ENCODE results near the gene ZBED2. TPM values are rescaled to one million over a fixed set of nuclear protein-coding genes. Genes with fewer than 3 reads are reported as not detected.

ZBED2 gene
- total and polyA plus RNA-seq, 8 donors, result 1.5 TPM; not detected in 7

- Histone ChIP-seq H3K27me3 (no peaks in the 10 kb centered on the region), H3K4me3 (no peak overlapping the region), H3K4me1 (no peaks in the 10 kb centered on the region), H3K9me3 (no peaks in the 10 kb centered on the region), H3K27ac (no peak overlapping the region), H3K36me3 (no peaks in the 10 kb centered on the region)
- 71 to 100% (median 89%) methylated on average over 1 of the region's 1 CpG for WGBS, 5 donors
- intact Hi-C loops (cut with DNase I; ENCODE audit: low total_unique reads), result no loop called here
- TF ChIP-seq POLR2AphosphoS5 (IDR thresholded peaks at IDR 0.05) (no peak), POLR2A (IDR thresholded peaks at IDR 0.05) (no peak), EP300 (IDR thresholded peaks at IDR 0.05) (no peak)
- TF ChIP-seq, protein P1, sequence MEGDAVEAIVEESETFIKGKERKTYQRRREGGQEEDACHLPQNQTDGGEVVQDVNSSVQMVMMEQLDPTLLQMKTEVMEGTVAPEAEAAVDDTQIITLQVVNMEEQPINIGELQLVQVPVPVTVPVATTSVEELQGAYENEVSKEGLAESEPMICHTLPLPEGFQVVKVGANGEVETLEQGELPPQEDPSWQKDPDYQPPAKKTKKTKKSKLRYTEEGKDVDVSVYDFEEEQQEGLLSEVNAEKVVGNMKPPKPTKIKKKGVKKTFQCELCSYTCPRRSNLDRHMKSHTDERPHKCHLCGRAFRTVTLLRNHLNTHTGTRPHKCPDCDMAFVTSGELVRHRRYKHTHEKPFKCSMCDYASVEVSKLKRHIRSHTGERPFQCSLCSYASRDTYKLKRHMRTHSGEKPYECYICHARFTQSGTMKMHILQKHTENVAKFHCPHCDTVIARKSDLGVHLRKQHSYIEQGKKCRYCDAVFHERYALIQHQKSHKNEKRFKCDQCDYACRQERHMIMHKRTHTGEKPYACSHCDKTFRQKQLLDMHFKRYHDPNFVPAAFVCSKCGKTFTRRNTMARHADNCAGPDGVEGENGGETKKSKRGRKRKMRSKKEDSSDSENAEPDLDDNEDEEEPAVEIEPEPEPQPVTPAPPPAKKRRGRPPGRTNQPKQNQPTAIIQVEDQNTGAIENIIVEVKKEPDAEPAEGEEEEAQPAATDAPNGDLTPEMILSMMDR (IDR thresholded peaks at IDR 0.05), result no peak
- DNase-seq, result no peak
Observed at GRCh38 chr3:111603679-111604078, 8.5 kb upstream of the ZBED2 start.

- no peak overlapping the region for H3K4me3 ChIP-seq
- intact Hi-C loops (cut with DNase I; ENCODE audit: low total_unique reads), result no loop called here
- no peaks in the 10 kb centered on the region for H3K36me3 ChIP-seq
- no peaks in the 10 kb centered on the region for H3K4me1 ChIP-seq
- no peaks in the 10 kb centered on the region for H3K27me3 ChIP-seq
- DNase-seq, result no peak
- TF ChIP-seq, protein P1 (IDR thresholded peaks at IDR 0.05), result no peak
- no peak for TF ChIP-seq EP300 (IDR thresholded peaks at IDR 0.05)
- no peak for TF ChIP-seq POLR2AphosphoS5 (IDR thresholded peaks at IDR 0.05)
- no peak for TF ChIP-seq POLR2A (IDR thresholded peaks at IDR 0.05)
- 26 to 70% (median 46%) methylated on average over 4 of the region's 4 CpGs for WGBS, 5 donors
- no peak overlapping the region for H3K27ac ChIP-seq
- no peaks in the 10 kb centered on the region for H3K9me3 ChIP-seq
Observed at GRCh38 chr3:111601810-111602209, 6.7 kb upstream of the ZBED2 start.

DNA sequence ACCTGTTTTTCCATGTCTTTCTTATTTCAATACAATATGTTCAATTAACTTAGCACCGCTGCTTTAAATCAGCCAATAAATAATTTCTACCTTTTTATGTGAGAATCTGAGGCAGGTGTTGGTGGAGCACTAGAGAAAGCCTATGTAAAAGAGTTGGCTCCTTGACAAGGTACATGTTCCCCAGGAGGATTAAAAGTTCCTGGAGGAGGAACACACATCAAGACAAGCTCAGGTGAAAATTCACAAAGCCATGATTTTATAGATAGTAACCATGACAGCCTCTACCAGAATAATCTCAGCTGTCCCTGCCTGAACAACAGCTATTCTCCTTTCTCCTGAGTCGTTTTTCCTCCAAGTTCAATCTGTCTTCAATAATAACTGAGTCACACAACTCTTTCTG, 3.4 kb upstream of the ZBED2 start:
- WGBS, 5 donors, result 70 to 88% (median 82%) methylated on average over 2 of the region's 2 CpGs
- Histone ChIP-seq H3K9me3 (no peaks in the 10 kb centered on the region), H3K27me3 (no peaks in the 10 kb centered on the region), H3K27ac (no peak overlapping the region), H3K4me3 (no peak overlapping the region), H3K4me1 (no peaks in the 10 kb centered on the region), H3K36me3 (no peaks in the 10 kb centered on the region)
- TF ChIP-seq, protein P1 (IDR thresholded peaks at IDR 0.05), result no peak
- TF ChIP-seq EP300 (IDR thresholded peaks at IDR 0.05), result no peak
- no peak for TF ChIP-seq POLR2A (IDR thresholded peaks at IDR 0.05)
- no peak for TF ChIP-seq POLR2AphosphoS5 (IDR thresholded peaks at IDR 0.05)
- intact Hi-C loops (cut with DNase I; ENCODE audit: low total_unique reads), result no loop called here
- no peak for DNase-seq

GRCh38 chr3:111598139-111598538, 3.0 kb upstream of the ZBED2 start:
- intact Hi-C loops (cut with DNase I; ENCODE audit: low total_unique reads), result no loop called here
- Histone ChIP-seq H3K9me3 (no peaks in the 10 kb centered on the region), H3K36me3 (no peaks in the 10 kb centered on the region), H3K4me1 (peaks cover 0 to 2% (median 0%) of the 10 kb centered on the region in 4 donors), H3K4me3 (no peak overlapping the region), H3K27ac (no peak overlapping the region), H3K27me3 (no peaks in the 10 kb centered on the region)
- TF ChIP-seq, protein P1 (IDR thresholded peaks at IDR 0.05), result no peak
- TF ChIP-seq POLR2A (IDR thresholded peaks at IDR 0.05) (no peak), POLR2AphosphoS5 (IDR thresholded peaks at IDR 0.05) (no peak), EP300 (IDR thresholded peaks at IDR 0.05) (no peak)
- WGBS, 5 donors, result 55 to 69% (median 66%) methylated on average over 1 of the region's 1 CpG
- DNase-seq, result no peak

Data from stomach (tissue), 9 donors.